ENCODE results near the gene NPIPB8.
A peak's percentile ranks its signal among the peaks of the same experiment; 100 is the strongest.
"Not testable (repeated sequence)": the region's sequence is repeated elsewhere in the genome, so short reads cannot be mapped to it uniquely, and the experiment has no call there.

The NPIPB8 gene

DNA sequence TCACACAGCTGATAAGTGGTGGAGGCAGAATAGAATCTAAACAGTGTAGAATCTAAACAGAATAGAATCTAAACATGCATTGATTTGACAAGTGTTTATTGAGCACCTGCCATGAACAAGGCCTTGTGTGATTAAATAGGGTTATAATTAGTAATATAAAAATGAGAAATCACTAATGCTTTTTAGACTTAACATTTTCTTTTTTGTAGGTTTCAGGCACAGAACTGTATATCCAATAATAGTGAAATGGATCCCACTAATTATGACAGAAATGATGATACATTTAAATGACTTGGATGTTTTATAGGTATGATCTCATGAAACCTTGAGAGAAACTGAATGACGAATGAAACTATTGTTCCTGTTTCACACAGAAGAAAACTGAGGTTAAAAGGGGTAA, at the start of gene NPIPB8:
TSS of gene NPIPB8 (plus strand) at position 301 of the 400 bp plus-strand sequence. CDS start 296 bp downstream, outside the sequence.
- not testable (repeated sequence) for DNase-seq

DNA sequence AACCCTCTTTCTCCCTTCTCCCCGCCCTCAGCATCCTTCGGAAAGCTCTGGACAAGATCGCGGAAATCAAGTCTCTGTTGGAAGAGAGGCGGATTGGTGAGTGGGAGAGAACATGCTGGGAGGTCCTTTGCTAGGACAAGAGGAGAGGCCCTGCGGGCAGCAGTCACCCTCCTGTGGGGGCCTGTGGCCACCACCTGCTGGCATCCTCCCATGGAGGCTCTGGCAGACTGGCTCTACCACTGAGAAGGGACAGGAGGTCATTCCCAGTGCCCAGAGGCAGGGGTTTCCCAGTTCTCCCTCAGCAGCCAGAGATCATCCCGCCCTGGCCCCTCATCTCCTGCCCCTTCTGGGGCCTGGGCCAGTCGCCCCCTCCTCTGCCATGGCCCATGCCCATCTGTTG, 48.8 kb upstream of the NPIPB8 start:
- no peak for DNase-seq

GRCh38 chr16:28589930-28590329, 47.9 kb upstream of the NPIPB8 start:
- DNase-seq: no peak

- DNase-seq: no peak
Measured at GRCh38 chr16:28590384-28591340, 47.2 kb upstream of the NPIPB8 start.

- no peak for DNase-seq
Measured at GRCh38 chr16:28591355-28591754, 46.5 kb upstream of the NPIPB8 start.

DNA sequence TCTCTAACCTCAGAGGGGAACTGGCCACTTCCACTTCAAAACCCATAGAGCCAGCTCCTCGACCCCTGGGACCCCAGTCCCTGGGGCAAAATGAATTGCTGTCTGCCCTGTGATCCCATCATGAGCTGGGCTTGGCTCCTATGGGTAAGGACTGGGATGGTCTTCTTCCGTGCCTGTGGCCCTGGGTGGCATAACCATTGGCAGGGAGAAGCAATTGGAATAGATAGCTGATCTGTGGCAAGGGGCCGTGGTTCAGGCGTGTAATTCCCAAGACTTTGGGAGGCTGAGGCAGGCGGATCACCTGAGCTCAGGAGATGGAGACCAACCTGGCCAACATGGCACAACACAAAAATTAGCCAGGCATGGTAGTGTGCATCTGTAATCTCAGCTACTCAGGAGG, 45.4 kb upstream of the NPIPB8 start:
- no peak for DNase-seq

GRCh38 chr16:28592979-28593553, 44.8 kb upstream of the NPIPB8 start:
- no peak for DNase-seq

- DNase-seq: not testable (repeated sequence)
Measured at GRCh38 chr16:28595451-28595850, 42.4 kb upstream of the NPIPB8 start.

DNA sequence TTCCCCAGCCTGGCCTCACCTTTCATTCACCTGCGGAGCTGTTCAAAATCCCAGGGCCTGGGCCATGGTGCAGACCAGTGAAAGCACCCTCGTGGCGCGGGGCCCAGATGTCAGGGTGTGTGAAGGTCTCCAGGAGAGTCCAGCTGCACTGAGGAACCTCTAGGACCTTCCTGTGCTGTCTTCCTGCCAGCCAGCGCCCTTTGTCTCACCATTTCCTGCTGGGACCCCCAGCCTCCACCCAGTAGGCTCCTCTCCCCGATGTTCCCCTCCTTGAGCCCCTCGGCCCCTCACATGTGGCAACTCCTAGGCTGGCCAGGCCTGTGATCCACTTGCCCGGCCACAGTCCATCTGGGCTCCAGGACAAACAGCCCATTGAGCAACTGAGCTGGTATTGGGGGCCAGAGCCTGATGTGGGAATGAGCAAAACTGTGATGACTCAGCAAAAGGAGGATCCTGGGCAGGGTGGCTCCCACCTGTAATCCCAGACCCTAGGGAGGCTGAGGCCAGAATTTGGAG, 41.7 kb upstream of the NPIPB8 start:
- no peak for DNase-seq

DNA sequence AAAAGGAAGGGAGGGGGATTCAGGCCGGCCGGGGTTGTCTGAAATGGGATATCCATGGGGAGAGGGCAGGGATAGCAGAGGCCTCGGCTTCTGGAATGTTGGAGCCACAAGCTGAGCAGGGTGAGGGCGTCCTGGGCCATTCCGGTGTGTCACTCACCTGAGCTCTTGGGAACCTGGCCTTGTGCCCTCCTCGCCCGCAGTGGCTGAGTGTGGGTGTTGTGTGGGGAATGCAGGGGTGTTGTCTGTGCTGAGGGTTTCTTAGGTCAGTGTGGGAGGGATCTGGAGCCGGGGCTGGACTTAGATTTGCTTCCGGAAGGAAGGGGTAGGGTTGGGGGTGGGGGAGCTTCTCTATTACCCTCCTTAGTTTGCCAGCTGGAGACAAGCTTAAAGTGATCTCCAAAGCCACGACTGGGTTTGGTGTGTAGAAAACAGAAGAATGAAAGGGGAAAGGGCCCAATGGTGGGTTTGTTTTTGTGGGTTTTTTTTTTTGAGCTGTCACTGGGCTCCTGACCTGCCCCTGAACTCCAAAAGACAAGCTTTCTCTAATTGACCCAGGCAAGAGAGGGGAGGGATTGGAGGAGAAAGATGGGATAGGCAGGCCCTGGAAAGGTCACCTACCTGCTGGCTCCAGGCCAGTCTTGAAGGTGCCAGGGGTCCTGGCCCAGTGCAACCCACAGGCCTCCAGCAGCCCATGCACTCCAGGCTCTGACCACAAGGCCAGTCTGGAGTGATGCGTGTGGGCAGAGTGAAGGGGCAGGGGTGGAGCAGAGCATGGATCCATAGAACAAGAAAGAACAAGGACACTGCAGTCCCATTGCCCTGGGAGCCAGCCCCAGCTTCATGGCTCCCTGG, 40.8 kb upstream of the NPIPB8 start, which contains the start of gene SULT1A2:
TSS of gene SULT1A2 (minus strand) at position 211 of the 852 bp plus-strand sequence. CDS start 1,120 bp downstream, outside the sequence.
- peak; percentile 71 for DNase-seq

DNA sequence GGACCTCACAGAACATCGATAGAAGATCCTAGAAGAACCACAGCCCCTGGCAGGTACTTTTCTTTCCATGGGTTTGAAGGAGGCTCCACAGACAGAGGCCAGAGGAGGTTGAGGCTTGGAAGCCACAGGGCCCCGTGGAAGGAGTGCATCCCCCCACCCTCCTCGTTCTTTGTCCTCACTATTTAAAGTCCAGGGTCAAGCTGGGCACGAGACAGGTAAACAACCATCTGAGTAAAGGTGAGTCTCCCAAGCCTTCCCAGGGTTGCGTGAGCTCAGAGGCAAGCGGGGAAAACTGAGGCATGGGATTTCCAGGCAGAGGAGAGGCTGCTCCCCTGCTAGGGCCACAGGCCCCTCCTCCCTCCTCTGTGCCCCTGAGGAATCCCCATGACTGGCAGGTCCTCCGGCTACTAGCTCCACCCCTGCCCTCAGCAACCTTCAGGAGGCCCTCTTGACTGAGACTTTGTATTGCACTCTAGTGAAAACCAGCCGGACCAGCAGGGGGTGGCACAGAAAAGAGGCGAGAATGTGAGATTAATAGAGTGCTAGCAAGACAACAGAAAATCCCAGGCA, 40.1 kb upstream of the NPIPB8 start:
- DNase-seq: no peak

GRCh38 chr16:28599377-28600285, 38.2 kb upstream of the NPIPB8 start:
- not testable (repeated sequence) for DNase-seq

DNA sequence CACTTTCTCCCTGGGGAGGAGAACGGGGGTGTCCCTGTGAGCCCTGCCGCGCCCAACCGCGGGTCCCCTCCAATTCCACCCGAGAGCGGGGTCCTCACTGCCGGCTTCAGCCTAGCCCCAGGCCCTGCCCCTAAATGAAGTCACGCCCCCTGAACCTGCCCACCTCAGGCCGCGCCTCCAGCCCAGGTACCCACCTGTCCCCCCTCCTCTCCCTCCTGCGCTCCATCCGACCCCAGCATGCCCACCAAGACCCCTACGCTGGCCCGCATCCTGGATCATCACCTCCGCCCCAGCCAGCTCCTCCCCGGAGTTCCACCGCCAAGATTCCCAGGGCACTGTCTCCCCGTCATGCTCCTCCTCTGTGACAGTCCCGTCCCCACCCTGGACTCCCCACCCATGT, 36.9 kb upstream of the NPIPB8 start:
- not testable (repeated sequence) for DNase-seq

DNA sequence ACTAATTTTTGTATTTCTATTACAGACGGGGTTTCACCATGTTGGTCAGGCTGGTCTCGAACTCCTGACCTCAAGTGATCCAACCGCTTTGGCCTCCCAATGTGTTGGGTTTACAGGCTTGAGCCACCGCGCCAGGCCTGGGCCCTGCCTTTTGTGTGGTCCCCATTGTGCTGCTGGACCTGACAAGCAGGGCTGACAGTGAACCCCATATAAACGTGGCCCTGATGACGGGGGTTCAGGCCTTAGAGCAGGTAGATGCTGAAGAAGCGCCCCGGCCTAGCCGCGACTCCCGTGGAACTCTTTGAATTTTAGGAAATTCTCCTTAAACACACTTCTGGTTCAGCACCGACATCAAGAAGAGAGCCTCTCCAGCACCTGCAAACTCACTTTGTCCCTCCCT, 36.3 kb upstream of the NPIPB8 start:
- DNase-seq: not testable (repeated sequence)

DNA sequence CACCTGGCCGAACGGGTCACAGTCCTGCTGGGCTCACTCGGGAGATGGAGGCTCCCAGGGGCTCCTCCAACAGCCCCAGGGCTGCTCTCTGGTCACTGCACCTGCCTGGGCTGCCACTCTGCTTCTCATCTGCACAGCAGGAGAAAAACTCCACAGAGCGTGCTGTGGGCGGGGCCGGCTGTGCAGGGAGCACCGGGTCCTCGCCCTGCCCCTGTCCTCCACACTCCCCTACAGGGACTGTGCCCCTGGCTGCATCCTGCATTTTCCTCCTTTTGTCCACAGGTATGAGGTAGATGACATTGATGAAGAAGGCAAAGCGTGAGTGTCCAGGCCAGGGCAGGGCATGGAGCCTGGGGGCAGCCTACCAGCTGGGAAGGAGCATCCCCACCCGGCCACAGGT, 35.8 kb upstream of the NPIPB8 start:
- not testable (repeated sequence) for DNase-seq

DNA sequence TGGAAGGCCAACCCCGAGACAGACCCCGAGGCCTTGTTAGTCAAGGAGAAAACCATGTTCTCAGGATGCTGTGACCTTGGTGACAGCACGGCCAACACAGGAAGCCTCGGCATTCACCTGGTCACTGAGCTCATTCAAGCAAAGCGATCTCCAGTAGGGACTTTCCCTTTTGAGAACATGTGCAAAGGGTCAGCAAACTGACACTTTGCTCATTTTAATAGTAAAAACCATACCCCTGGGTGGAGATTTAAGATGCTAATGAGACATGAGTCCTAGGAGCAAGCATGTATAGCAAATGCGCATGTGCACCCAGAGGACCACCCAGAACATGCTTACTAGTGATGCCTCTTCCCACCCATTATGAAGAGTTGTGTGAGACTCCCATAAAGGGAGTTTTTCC, 35.3 kb upstream of the NPIPB8 start:
- DNase-seq: no peak

GRCh38 chr16:28603381-28604185, 34.3 kb upstream of the NPIPB8 start:
- DNase-seq: no peak

DNA sequence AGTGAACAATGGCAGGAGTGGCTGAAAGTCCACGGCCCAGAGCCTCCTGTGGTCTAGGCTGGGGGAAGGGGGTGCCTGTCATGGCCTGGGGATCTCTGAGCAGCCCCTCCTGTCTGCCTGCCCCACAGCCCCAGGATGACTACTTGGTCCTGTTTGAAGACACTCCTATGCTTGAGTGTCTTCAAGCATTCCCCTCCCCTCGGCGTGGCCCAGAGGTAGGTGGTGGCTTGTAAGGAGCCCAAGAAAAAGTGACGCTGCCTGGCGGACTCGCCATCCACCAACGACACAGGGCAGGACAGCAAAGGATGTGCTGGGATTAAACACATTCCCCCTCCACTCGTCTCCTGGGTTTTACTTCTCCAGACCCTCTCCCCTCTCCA, 33.7 kb upstream of the NPIPB8 start:
- no peak for DNase-seq

- DNase-seq: no peak
Measured at GRCh38 chr16:28606291-28607115, 31.4 kb upstream of the NPIPB8 start.
